ENCODE results near the gene YES1. TPM values are rescaled to one million over a fixed set of nuclear protein-coding genes. Genes with fewer than 3 reads are reported as not detected.

YES1 gene
- total and polyA plus RNA-seq, 2 of the 13 experiments (the other 11 are each of a cell fraction or from before 2014, with no cell fraction given) = 17.2 to 70.8 TPM

DNA sequence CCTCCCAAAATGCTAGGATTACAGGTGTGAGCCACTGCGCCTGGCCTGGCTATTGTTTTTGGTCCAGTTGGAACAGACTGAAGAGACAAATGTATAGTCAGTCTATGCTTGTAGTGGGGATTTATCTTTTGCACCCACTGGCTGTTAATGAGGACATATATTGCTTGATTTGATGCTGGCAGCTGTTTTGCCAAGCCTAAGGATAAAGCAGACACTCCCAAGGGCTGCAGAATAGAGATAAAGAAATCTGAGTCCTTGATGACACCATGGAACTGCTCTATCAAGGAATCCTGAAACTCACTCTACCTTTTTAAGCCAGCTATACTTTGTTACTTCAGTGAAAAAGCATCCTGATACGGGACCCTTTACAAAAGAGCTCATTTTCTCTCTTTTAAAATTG lies 56.5 kb downstream of the YES1 start:
- BruUV-seq (replicated peaks) = no TSS peak
- no peak for TF ChIP-seq SP5 (CRISPR knock-in tag; IDR thresholded peaks at IDR 0.05; ENCODE audit: borderline replicate concordance, low read depth)
- TF ChIP-seq ZNF530 (CRISPR knock-in tag; IDR thresholded peaks at IDR 0.05; ENCODE audit: low read depth) = no peak
- no peak for TF ChIP-seq NCOA1 (CRISPR knock-in tag; IDR thresholded peaks at IDR 0.05)
- no peak for TF ChIP-seq ZNF790 (CRISPR knock-in tag; IDR thresholded peaks at IDR 0.05; ENCODE audit: borderline replicate concordance)
- no peak for TF ChIP-seq HNF1A (IDR thresholded peaks at IDR 0.05; ENCODE audit: low read depth)
- no peak for TF ChIP-seq HNF1A (CRISPR knock-in tag; IDR thresholded peaks at IDR 0.05; ENCODE audit: borderline replicate concordance)
- no peak for TF ChIP-seq ZFAT (CRISPR knock-in tag; conservative IDR thresholded peaks at IDR 0.05)
- TF ChIP-seq ZNF33A (CRISPR knock-in tag; IDR thresholded peaks at IDR 0.05; ENCODE audit: borderline replicate concordance) = no peak
- TF ChIP-seq ZNF556 (CRISPR knock-in tag; IDR thresholded peaks at IDR 0.05; ENCODE audit: borderline replicate concordance) = no peak
- TF ChIP-seq CTCF (CRISPR knock-in tag; IDR thresholded peaks at IDR 0.05) = no peak
- TF ChIP-seq, protein P1, sequence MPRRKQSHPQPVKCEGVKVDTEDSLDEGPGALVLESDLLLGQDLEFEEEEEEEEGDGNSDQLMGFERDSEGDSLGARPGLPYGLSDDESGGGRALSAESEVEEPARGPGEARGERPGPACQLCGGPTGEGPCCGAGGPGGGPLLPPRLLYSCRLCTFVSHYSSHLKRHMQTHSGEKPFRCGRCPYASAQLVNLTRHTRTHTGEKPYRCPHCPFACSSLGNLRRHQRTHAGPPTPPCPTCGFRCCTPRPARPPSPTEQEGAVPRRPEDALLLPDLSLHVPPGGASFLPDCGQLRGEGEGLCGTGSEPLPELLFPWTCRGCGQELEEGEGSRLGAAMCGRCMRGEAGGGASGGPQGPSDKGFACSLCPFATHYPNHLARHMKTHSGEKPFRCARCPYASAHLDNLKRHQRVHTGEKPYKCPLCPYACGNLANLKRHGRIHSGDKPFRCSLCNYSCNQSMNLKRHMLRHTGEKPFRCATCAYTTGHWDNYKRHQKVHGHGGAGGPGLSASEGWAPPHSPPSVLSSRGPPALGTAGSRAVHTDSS (CRISPR knock-in tag; conservative IDR thresholded peaks at IDR 0.05) = no peak
- TF ChIP-seq, protein P2, sequence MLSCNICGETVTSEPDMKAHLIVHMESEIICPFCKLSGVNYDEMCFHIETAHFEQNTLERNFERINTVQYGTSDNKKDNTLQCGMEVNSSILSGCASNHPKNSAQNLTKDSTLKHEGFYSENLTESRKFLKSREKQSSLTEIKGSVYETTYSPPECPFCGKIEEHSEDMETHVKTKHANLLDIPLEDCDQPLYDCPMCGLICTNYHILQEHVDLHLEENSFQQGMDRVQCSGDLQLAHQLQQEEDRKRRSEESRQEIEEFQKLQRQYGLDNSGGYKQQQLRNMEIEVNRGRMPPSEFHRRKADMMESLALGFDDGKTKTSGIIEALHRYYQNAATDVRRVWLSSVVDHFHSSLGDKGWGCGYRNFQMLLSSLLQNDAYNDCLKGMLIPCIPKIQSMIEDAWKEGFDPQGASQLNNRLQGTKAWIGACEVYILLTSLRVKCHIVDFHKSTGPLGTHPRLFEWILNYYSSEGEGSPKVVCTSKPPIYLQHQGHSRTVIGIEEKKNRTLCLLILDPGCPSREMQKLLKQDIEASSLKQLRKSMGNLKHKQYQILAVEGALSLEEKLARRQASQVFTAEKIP (CRISPR knock-in tag; IDR thresholded peaks at IDR 0.05; ENCODE audit: borderline replicate concordance) = no peak
- TF ChIP-seq NR2C2 (CRISPR knock-in tag; IDR thresholded peaks at IDR 0.05; ENCODE audit: borderline replicate concordance) = no peak
- TF ChIP-seq CHD2 (IDR thresholded peaks at IDR 0.05; ENCODE audit: low read depth, low read length) = no peak
- TF ChIP-seq ZNF619 (CRISPR knock-in tag; IDR thresholded peaks at IDR 0.05) = no peak
- peaks cover 3 to 52% of the 10 kb centered on the region in 2 experiments for H3K36me3 ChIP-seq (replicated peaks in 1 of 2; ENCODE audit: control insufficient read depth in 1 of 2, insufficient read depth in 2 of 2, low read length in 2 of 2)
- H3K27ac ChIP-seq (ENCODE audit: extremely low read length, insufficient read depth, low read length) = no peak overlapping the region
- intact Hi-C loops (cut with micrococcal nuclease; ENCODE audit: unreplicated experiment) = no loop called here
- H3K9me3 ChIP-seq (ENCODE audit: low read length) = no peaks in the 10 kb centered on the region
- no peak overlapping the region for H3K9ac ChIP-seq (ENCODE audit: insufficient read depth, low read depth, low read length)
- no peaks in the 10 kb centered on the region for H3K4me1 ChIP-seq (ENCODE audit: insufficient read depth, low read length)
- no peaks in the 10 kb centered on the region; the same call in none of the 2 replicates for H4K20me1 ChIP-seq (ENCODE audit: insufficient read depth, low read length)
- H3K79me2 ChIP-seq (ENCODE audit: insufficient read depth, low read length) = peaks cover 16% of the 10 kb centered on the region
- H3K4me2 ChIP-seq (ENCODE audit: low read depth, low read length) = no peak overlapping the region
- POLR2A ChIA-PET = no interaction called here
- H2AFZ ChIP-seq (ENCODE audit: low read length) = no peak overlapping the region
- 50% methylated on average over 2 of the region's 2 CpGs for WGBS (ENCODE audit: low lambda C conversion rate)
- CTCF ChIA-PET (ENCODE audit: low intra/inter-chr PET ratio, low total read pairs) = no interaction called here
- in situ Hi-C loops (cut with HindIII; ENCODE audit: extremely low pct_ligation_motif_present, low pct_unique_long_range_greater_than_20kb) = no loop called here
- no peaks in the 10 kb centered on the region for H3K27me3 ChIP-seq (ENCODE audit: control insufficient read depth in 1 of 2, insufficient read depth in 2 of 2, low read length in 2 of 2)
- no peak overlapping the region for H3K4me3 ChIP-seq (replicated peaks in 1 of 3; ENCODE audit: insufficient read depth in 1 of 3, low read depth in 2 of 3, low read length in 3 of 3)
- FAIRE-seq (no peak), ATAC-seq (no peak), DNase-seq (ENCODE audit: low spot score) (no peak)

All from HepG2 (cell line).